BE2C (cell line): Measurements from ENCODE around the gene COX4I2. TPM values are rescaled to one million over a fixed set of nuclear protein-coding genes. Genes with fewer than 3 reads are reported as not detected.

Experiments used
- DNase-seq: peaks from one replicate; pipeline ENCODE4 v3.0.0-alpha.2; 2020
- H3K27me3 ChIP-seq: fragments of 250-450 bp; sonication (Bioruptor Pico); 2 replicates; pipeline ENCODE4 v1.5.1; 2020; ENCODE audit warnings: mild to moderate bottlenecking
- H3K36me3 ChIP-seq: fragments of 250-450 bp; sonication (Bioruptor Pico); 2 replicates; pipeline ENCODE4 v1.5.1; 2020; ENCODE audit warnings: mild to moderate bottlenecking
- H3K4me1 ChIP-seq: fragments of 250-450 bp; sonication (Bioruptor Pico); 2 replicates; pipeline ENCODE4 v1.5.1; 2020
- H3K4me3 ChIP-seq: 2 replicates; pipeline ENCODE4 v1.5.1; 2011; ENCODE audit warnings: low read depth, low read length
- H3K9me3 ChIP-seq: fragments of 250-450 bp; sonication (Bioruptor Pico); 2 replicates; pipeline ENCODE4 v1.5.1; 2020
- polyA plus RNA-seq: library from polyadenylated mRNA; unstranded; fragments of >200 nt; gene quantifications from one replicate; pipeline ENCODE4 v1.2.1, GENCODE V29; 2012; ENCODE audit warnings: low read depth, missing spikeins; ENCODE audit not compliant: insufficient read length, insufficient read depth
- TF ChIP-seq, protein P1 (sequence below): IDR thresholded peaks from 2 replicates; pipeline ENCODE4 v1.5.1; 2012; ENCODE audit warnings: mild to moderate bottlenecking, low read depth, low read length

COX4I2 gene
- polyA plus RNA-seq = 4.2 TPM

DNA sequence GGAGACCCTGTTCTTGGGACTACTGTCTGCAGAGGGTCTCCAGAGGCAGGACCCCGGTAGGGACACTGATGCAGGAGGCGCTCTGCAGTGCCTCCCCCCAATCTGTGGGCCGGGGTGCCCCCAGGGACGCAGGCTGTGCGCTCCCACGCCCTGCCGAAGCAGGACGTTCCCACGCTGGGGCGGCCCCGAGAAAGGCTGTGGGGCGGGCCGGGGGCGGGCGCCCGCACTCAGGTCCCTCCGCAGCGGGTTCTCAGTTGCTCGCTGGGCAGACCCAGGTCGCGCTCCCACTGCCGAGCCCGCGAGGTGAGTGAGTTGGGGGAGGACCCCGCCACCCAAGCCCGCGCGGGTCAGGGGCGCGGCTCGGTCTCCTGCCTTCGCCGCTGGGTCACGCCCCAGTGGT is at the start of gene COX4I2:
Gene COX4I2, plus strand, starts transcription at position 253 of the 400 bp plus-strand sequence. CDS start 1,106 bp downstream, outside the sequence.
- no peaks in the 10 kb centered on the region for H3K27me3 ChIP-seq
- TF ChIP-seq, protein P1, sequence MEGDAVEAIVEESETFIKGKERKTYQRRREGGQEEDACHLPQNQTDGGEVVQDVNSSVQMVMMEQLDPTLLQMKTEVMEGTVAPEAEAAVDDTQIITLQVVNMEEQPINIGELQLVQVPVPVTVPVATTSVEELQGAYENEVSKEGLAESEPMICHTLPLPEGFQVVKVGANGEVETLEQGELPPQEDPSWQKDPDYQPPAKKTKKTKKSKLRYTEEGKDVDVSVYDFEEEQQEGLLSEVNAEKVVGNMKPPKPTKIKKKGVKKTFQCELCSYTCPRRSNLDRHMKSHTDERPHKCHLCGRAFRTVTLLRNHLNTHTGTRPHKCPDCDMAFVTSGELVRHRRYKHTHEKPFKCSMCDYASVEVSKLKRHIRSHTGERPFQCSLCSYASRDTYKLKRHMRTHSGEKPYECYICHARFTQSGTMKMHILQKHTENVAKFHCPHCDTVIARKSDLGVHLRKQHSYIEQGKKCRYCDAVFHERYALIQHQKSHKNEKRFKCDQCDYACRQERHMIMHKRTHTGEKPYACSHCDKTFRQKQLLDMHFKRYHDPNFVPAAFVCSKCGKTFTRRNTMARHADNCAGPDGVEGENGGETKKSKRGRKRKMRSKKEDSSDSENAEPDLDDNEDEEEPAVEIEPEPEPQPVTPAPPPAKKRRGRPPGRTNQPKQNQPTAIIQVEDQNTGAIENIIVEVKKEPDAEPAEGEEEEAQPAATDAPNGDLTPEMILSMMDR = no peak
- no peaks in the 10 kb centered on the region for H3K9me3 ChIP-seq
- no peaks in the 10 kb centered on the region for H3K36me3 ChIP-seq
- peak within 1 kb of the TSS; percentile 60 for H3K4me3 ChIP-seq
- H3K4me1 ChIP-seq = peaks cover 13% of the 10 kb centered on the region
- DNase-seq = peak; percentile 43

- DNase-seq = no peak
- H3K36me3 ChIP-seq = no peaks in the 10 kb centered on the region
- no peaks in the 10 kb centered on the region for H3K9me3 ChIP-seq
- H3K4me1 ChIP-seq = peaks cover 14% of the 10 kb centered on the region
- TF ChIP-seq, protein P1 = no peak
- H3K27me3 ChIP-seq = no peaks in the 10 kb centered on the region
- no peak overlapping the region for H3K4me3 ChIP-seq
Measured at GRCh38 chr20:31590717-31591225, 46.9 kb upstream of the COX4I2 start.

GRCh38 chr20:31593221-31594001 is 44.3 kb upstream of the COX4I2 start:
- Histone ChIP-seq H3K4me3 (no peak overlapping the region), H3K27me3 (no peaks in the 10 kb centered on the region), H3K36me3 (no peaks in the 10 kb centered on the region), H3K4me1 (peaks cover 11% of the 10 kb centered on the region), H3K9me3 (no peaks in the 10 kb centered on the region)
- no peak for DNase-seq
- TF ChIP-seq, protein P1 = no peak

DNA sequence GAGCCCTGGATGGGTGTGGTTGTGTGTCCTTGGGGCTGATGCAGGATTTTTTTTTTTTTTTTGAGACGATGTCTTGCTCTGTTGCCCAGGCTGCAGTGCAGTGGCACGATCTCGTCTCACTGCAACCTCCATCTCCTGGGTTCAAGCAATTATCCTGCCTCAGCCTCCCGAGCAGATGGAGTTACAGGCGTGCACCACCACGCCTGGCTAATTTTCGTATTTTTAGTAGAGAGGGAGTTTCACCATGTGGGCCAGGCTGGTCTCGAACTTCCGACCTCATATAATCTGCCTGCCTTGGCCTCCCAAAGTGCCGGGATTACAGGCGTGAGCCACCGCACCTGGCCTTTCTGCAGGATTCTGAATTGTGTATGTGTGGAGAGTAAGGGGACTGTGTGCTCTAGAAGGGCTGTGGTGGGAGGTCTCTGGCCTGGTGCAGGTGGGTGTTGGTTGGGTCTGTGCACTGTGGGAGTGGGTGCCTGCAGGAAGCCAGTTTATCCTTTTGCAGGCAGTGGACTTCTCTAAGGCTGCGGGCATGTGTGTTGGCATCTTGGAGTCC is 43.6 kb upstream of the COX4I2 start:
- Histone ChIP-seq H3K4me3 (no peak overlapping the region), H3K4me1 (peaks cover 11% of the 10 kb centered on the region)
- no peak for DNase-seq

GRCh38 chr20:31594558-31595379 is 42.9 kb upstream of the COX4I2 start:
- H3K4me3 ChIP-seq = no peak overlapping the region
- peaks cover 11% of the 10 kb centered on the region for H3K4me1 ChIP-seq
- no peaks in the 10 kb centered on the region for H3K9me3 ChIP-seq
- H3K27me3 ChIP-seq = no peaks in the 10 kb centered on the region
- no peak for DNase-seq
- no peaks in the 10 kb centered on the region for H3K36me3 ChIP-seq
- TF ChIP-seq, protein P1 = no peak

More for the DNA sequence above, 43.6 kb upstream of the COX4I2 start:
- TF ChIP-seq, protein P1 = no peak
- Histone ChIP-seq H3K9me3 (no peaks in the 10 kb centered on the region), H3K36me3 (no peaks in the 10 kb centered on the region), H3K27me3 (no peaks in the 10 kb centered on the region)
